HEK293 (cell line): ENCODE data around the gene POU4F3.

Source experiments
- CTCF ChIA-PET: fragments of 350-600 bp; formaldehyde crosslinking; extraction: SDS; loops from one replicate; lab custom pipeline; 2021; ENCODE audit warnings: antibody characterized with exemption; lab: Yijun Ruan, JAX
- POLR2A ChIA-PET: fragments of 300-600 bp; formaldehyde crosslinking; extraction: SDS; loops from one replicate; lab custom pipeline; 2020; ENCODE audit warnings: antibody characterized with exemption, inconsistent platforms; lab: Yijun Ruan, JAX
- H3K27ac ChIP-seq: fragments of 200-500 bp; sonication (Bioruptor generic); 2 replicates; pipeline ENCODE4 v1.5.1; 2014; ENCODE audit warnings: low read depth, low read length, control low read depth, inconsistent platforms; ENCODE audit errors: extremely low read depth
- H3K36me3 ChIP-seq, 2 experiments: fragments of 200-500 bp in 1 of 2; sonication (Bioruptor generic) in 1 of 2; 1 replicate in 1 of 2; 2 replicates in 1 of 2; pipeline ENCODE4 v1.5.1; 2014 to 2017; ENCODE audit warnings: inconsistent platforms in 2 of 2, low read length in 2 of 2; ENCODE audit not compliant: control insufficient read depth in 2 of 2, insufficient read depth in 1 of 2
- H3K4me1 ChIP-seq: fragments of 200-500 bp; sonication (Bioruptor generic); 2 replicates; pipeline ENCODE4 v1.5.1; 2014; ENCODE audit warnings: mild to moderate bottlenecking, low read length, inconsistent platforms; ENCODE audit not compliant: control insufficient read depth, insufficient read depth
- H3K4me3 ChIP-seq: 2 replicates; pipeline ENCODE4 v1.5.1; 2011; ENCODE audit warnings: low read depth, mild to moderate bottlenecking, control low read depth, low read length, moderate library complexity
- H3K9me3 ChIP-seq: fragments of 200-500 bp; sonication (Bioruptor generic); 2 replicates; pipeline ENCODE4 v1.5.1; 2014; ENCODE audit warnings: low read depth, low read length, inconsistent platforms; ENCODE audit not compliant: control insufficient read depth, insufficient read depth
- GFI1B ChIP-seq: fragments of 450-650 bp; formaldehyde crosslinking; IDR thresholded peaks from 2 replicates; pipeline ENCODE4 v1.5.1; 2016; ENCODE audit warnings: missing biosample characterization, missing genetic modification characterization
- MEIS1 ChIP-seq: sonication (generic); formaldehyde crosslinking; IDR thresholded peaks from 2 replicates; pipeline ENCODE4 v1.8.1; 2022; ENCODE audit warnings: missing genetic modification reagents, mild to moderate bottlenecking, borderline replicate concordance
- SALL2 ChIP-seq: fragments of 450-650 bp; formaldehyde crosslinking; IDR thresholded peaks from 2 replicates; pipeline ENCODE4 v1.5.0; 2017; ENCODE audit warnings: missing biosample characterization, mild to moderate bottlenecking, missing genetic modification characterization, borderline replicate concordance
- ZBTB48 ChIP-seq: fragments of 450-650 bp; formaldehyde crosslinking; IDR thresholded peaks from 2 replicates; pipeline ENCODE4 v1.5.1; 2016; ENCODE audit warnings: missing biosample characterization, missing genetic modification characterization
- ZFP69B ChIP-seq: fragments of 450-650 bp; formaldehyde crosslinking; IDR thresholded peaks from 2 replicates; pipeline ENCODE4 v1.5.1; 2016; ENCODE audit warnings: missing biosample characterization, missing genetic modification characterization
- ZNF114 ChIP-seq: fragments of 450-650 bp; formaldehyde crosslinking; IDR thresholded peaks from 2 replicates; pipeline ENCODE4 v1.5.0; 2017; ENCODE audit warnings: missing biosample characterization, missing genetic modification characterization
- ZNF132 ChIP-seq: fragments of 450-650 bp; formaldehyde crosslinking; IDR thresholded peaks from 2 replicates; pipeline ENCODE4 v1.5.1; 2017; ENCODE audit warnings: missing biosample characterization, missing genetic modification characterization, borderline replicate concordance
- ZNF133 ChIP-seq: fragments of 450-650 bp; formaldehyde crosslinking; IDR thresholded peaks from 2 replicates; pipeline ENCODE4 v1.5.1; 2016; ENCODE audit warnings: missing biosample characterization, missing genetic modification characterization
- ZNF239 ChIP-seq: fragments of 450-650 bp; formaldehyde crosslinking; IDR thresholded peaks from 2 replicates; pipeline ENCODE4 v1.5.1; 2016; ENCODE audit warnings: missing biosample characterization, missing genetic modification characterization
- ZNF426 ChIP-seq: fragments of 450-650 bp; formaldehyde crosslinking; IDR thresholded peaks from 2 replicates; pipeline ENCODE4 v1.5.1; 2017; ENCODE audit warnings: missing biosample characterization, missing genetic modification characterization, mild to moderate bottlenecking, inconsistent platforms, moderate library complexity
- ZNF521 ChIP-seq: fragments of 450-650 bp; formaldehyde crosslinking; IDR thresholded peaks from 2 replicates; pipeline ENCODE4 v1.5.1; 2017; ENCODE audit warnings: missing biosample characterization, mild to moderate bottlenecking, missing genetic modification characterization
- ZNF549 ChIP-seq: fragments of 450-650 bp; IDR thresholded peaks from 2 replicates; pipeline ENCODE4 v1.5.1; 2018; ENCODE audit warnings: missing biosample characterization, missing genetic modification characterization, mild to moderate bottlenecking, inconsistent platforms, moderate library complexity
- ZNF658 ChIP-seq: fragments of 450-650 bp; formaldehyde crosslinking; IDR thresholded peaks from 2 replicates; pipeline ENCODE4; 2016; ENCODE audit warnings: missing biosample characterization, missing genetic modification characterization
- ZNF660 ChIP-seq: fragments of 450-650 bp; IDR thresholded peaks from 2 replicates; pipeline ENCODE4 v1.5.1; 2018; ENCODE audit warnings: missing biosample characterization, mild to moderate bottlenecking, missing genetic modification characterization
- ZNF670 ChIP-seq: fragments of 450-650 bp; formaldehyde crosslinking; IDR thresholded peaks from 2 replicates; pipeline ENCODE4 v1.5.1; 2016; ENCODE audit warnings: missing biosample characterization, missing genetic modification characterization, low read depth
- ZNF843 ChIP-seq: fragments of 450-650 bp; formaldehyde crosslinking; IDR thresholded peaks from 2 replicates; pipeline ENCODE4 v1.5.1; 2016; ENCODE audit warnings: missing biosample characterization, missing genetic modification characterization
- ZSCAN30 ChIP-seq: fragments of 450-650 bp; IDR thresholded peaks from 2 replicates; pipeline ENCODE4 v1.5.1; 2018; ENCODE audit warnings: missing biosample characterization, mild to moderate bottlenecking, missing genetic modification characterization, moderate library complexity
- TF ChIP-seq, protein P1 (sequence below): IDR thresholded peaks from 2 replicates; pipeline ENCODE4 v1.6.1; 2011; ENCODE audit warnings: mild to moderate bottlenecking, low read depth, low read length, borderline replicate concordance
- TF ChIP-seq, protein P2 (sequence below): fragments of 450-650 bp; formaldehyde crosslinking; IDR thresholded peaks from 2 replicates; pipeline ENCODE4 v1.5.1; 2016; ENCODE audit warnings: missing biosample characterization, missing genetic modification characterization

Gene POU4F3

DNA sequence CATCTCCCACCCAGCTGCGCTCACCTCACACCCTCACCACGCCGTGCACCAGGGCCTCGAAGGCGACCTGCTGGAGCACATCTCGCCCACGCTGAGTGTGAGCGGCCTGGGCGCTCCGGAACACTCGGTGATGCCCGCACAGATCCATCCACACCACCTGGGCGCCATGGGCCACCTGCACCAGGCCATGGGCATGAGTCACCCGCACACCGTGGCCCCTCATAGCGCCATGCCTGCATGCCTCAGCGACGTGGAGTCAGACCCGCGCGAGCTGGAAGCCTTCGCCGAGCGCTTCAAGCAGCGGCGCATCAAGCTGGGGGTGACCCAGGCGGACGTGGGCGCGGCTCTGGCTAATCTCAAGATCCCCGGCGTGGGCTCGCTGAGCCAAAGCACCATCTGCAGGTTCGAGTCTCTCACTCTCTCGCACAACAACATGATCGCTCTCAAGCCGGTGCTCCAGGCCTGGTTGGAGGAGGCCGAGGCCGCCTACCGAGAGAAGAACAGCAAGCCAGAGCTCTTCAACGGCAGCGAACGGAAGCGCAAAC is 1.1 kb downstream of the POU4F3 start:
- Histone ChIP-seq H3K9me3 (no peaks in the 10 kb centered on the region), H3K4me3 (no peak overlapping the region), H3K27ac (no peak overlapping the region), H3K36me3 (no peaks in the 10 kb centered on the region), H3K4me1 (no peaks in the 10 kb centered on the region)
- ChIA-PET CTCF (no interaction called here), POLR2A (no interaction called here)
- TF ChIP-seq MEIS1 (CRISPR knock-in tag) (no peak), ZNF114 (no peak), ZNF549 (tag by site-specific recombination) (no peak), ZNF843 (tag by site-specific recombination) (no peak), GFI1B (tag by site-specific recombination) (no peak), ZFP69B (no peak), ZNF133 (tag by site-specific recombination) (no peak), ZNF521 (tag by site-specific recombination) (no peak), ZNF132 (tag by site-specific recombination) (no peak), ZNF426 (tag by site-specific recombination) (no peak), ZNF660 (no peak), ZBTB48 (tag by site-specific recombination) (no peak), ZNF239 (tag by site-specific recombination) (no peak), SALL2 (tag by site-specific recombination) (no peak), ZSCAN30 (tag by site-specific recombination) (no peak), ZNF658 (no peak)
- TF ChIP-seq, protein P1, sequence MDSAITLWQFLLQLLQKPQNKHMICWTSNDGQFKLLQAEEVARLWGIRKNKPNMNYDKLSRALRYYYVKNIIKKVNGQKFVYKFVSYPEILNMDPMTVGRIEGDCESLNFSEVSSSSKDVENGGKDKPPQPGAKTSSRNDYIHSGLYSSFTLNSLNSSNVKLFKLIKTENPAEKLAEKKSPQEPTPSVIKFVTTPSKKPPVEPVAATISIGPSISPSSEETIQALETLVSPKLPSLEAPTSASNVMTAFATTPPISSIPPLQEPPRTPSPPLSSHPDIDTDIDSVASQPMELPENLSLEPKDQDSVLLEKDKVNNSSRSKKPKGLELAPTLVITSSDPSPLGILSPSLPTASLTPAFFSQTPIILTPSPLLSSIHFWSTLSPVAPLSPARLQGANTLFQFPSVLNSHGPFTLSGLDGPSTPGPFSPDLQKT = no peak

DNA sequence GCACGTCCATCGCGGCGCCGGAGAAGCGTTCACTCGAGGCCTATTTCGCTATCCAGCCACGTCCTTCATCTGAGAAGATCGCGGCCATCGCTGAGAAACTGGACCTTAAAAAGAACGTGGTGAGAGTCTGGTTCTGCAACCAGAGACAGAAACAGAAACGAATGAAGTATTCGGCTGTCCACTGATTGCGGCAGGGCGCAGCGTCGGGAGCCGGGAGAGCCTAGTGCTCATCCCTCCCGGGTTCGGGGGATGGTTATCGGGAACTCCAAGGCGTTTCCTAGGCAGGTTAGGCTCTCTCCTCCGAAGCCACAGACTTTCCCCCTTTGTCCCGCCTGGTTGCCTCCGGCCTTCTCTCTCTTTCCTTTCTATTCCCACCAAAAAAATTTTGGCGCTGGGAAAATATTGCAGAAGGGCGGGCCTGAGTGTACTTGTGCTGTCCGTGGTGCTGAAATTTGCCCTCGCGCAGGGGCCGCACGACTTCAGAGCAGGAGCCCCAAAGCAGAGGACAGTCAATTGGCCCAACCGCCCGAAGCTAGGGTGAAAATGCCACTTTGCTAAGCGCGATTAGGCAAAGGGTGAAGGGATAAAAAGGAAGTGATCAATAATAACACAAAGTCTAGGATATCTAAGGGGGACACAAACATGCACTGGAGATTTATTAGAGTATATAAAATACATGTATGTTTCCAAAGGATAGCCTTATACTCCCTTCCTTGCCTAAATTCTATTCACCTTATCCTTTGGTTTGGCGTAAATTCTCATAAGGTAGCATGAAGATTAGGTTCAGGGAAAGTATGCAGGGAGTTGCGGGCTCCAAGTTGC is 1.8 kb downstream of the POU4F3 start:
- Histone ChIP-seq H3K27ac (no peak overlapping the region), H3K9me3 (no peaks in the 10 kb centered on the region), H3K4me3 (no peak overlapping the region), H3K4me1 (no peaks in the 10 kb centered on the region)
- ChIA-PET POLR2A (no interaction called here), CTCF (no interaction called here)
- TF ChIP-seq, protein P2, sequence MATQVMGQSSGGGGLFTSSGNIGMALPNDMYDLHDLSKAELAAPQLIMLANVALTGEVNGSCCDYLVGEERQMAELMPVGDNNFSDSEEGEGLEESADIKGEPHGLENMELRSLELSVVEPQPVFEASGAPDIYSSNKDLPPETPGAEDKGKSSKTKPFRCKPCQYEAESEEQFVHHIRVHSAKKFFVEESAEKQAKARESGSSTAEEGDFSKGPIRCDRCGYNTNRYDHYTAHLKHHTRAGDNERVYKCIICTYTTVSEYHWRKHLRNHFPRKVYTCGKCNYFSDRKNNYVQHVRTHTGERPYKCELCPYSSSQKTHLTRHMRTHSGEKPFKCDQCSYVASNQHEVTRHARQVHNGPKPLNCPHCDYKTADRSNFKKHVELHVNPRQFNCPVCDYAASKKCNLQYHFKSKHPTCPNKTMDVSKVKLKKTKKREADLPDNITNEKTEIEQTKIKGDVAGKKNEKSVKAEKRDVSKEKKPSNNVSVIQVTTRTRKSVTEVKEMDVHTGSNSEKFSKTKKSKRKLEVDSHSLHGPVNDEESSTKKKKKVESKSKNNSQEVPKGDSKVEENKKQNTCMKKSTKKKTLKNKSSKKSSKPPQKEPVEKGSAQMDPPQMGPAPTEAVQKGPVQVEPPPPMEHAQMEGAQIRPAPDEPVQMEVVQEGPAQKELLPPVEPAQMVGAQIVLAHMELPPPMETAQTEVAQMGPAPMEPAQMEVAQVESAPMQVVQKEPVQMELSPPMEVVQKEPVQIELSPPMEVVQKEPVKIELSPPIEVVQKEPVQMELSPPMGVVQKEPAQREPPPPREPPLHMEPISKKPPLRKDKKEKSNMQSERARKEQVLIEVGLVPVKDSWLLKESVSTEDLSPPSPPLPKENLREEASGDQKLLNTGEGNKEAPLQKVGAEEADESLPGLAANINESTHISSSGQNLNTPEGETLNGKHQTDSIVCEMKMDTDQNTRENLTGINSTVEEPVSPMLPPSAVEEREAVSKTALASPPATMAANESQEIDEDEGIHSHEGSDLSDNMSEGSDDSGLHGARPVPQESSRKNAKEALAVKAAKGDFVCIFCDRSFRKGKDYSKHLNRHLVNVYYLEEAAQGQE (tag by site-specific recombination) = peak; percentile 97
- no peak for TF ChIP-seq ZNF670 (tag by site-specific recombination)
- TF ChIP-seq, all 188 proteins: peak for 1
- H3K36me3 ChIP-seq = no peaks in the 10 kb centered on the region
